HCT116 (cell line): ENCODE data around the gene TTC39C. TPM values are rescaled to one million over a fixed set of nuclear protein-coding genes. Genes with fewer than 3 reads are reported as not detected.

Source experiments
- ATAC-seq: fragments of 200-7000 bp; cut with Tn5 transposase; 2 replicates; pipeline ENCODE4 v1.9.1; 2020; ENCODE audit warnings: mild to moderate bottlenecking, moderate library complexity
- BruUV-seq: library from RNA; stranded (reverse); fragments of 400-500 nt; replicated peaks from 2 replicates; lab custom pipeline; 2021; lab: Mats Ljungman, UMichigan
- CTCF ChIA-PET: fragments of 300-600 bp; sonication (Branson Sonifier 250); formaldehyde crosslinking; loops from one replicate; lab custom pipeline; 2021; ENCODE audit warnings: antibody characterized with exemption; lab: Charles Lee
- POLR2A ChIA-PET: fragments of 300-600, 350-600 bp; sonication (Branson Sonifier 250); formaldehyde crosslinking; loops from one replicate; lab custom pipeline; 2021; ENCODE audit warnings: antibody characterized with exemption; lab: Charles Lee
- RAD21 ChIA-PET, 2 experiments: fragments of 300-600 bp; sonication (Branson Sonifier 250); formaldehyde crosslinking; loops; one replicate each; lab custom pipeline; 2023; ENCODE audit warnings: low total read pairs in 2 of 2; ENCODE audit not compliant: uncharacterized antibody in 2 of 2, unreplicated experiment in 2 of 2, low non-redundant PET in 1 of 2; lab: Charles Lee
- DNase-seq: peaks from one replicate; pipeline ENCODE4 v3.0.0-alpha.2; 2010; ENCODE audit warnings: low read depth, low spot score
- H2AFZ ChIP-seq: fragments of 200-600 bp; shearing (Covaris generic), sonication (generic); 2 replicates; pipeline ENCODE4 v1.6.1; 2017; ENCODE audit warnings: low read depth, mixed run types, mixed read lengths, antibody characterized with exemption, low read length; ENCODE audit not compliant: poor library complexity, severe bottlenecking
- H3K27ac ChIP-seq: 2 replicates; pipeline ENCODE4 v1.5.1; 2012; ENCODE audit warnings: low read depth, low read length
- H3K27me3 ChIP-seq: fragments of 200-600 bp; sonication (generic); 2 replicates; pipeline ENCODE4 v1.6.1; 2016; ENCODE audit warnings: mixed run types, low read length, mixed read lengths; ENCODE audit not compliant: insufficient read depth
- H3K36me3 ChIP-seq, 2 experiments: fragments of 200-500 bp in 1 of 2; fragments of 200-600 bp in 1 of 2; sonication (Bioruptor generic) in 1 of 2; sonication (generic) in 1 of 2; 2 replicates each; pipeline versions ENCODE4 v1.5.1 to v1.6.1; 2014 to 2016; ENCODE audit warnings: low read length in 2 of 2, inconsistent platforms in 1 of 2, mixed read lengths in 1 of 2, mixed run types in 1 of 2; ENCODE audit not compliant: insufficient read depth in 2 of 2, control insufficient read depth in 1 of 2
- H3K4me1 ChIP-seq, 2 experiments: fragments of 200-600 bp in 1 of 2; sonication (generic) in 1 of 2; 2 replicates each; pipeline versions ENCODE4 v1.5.1 to v1.6.1; 2012 to 2017; ENCODE audit warnings: low read length in 2 of 2, inconsistent platforms in 1 of 2, mild to moderate bottlenecking in 1 of 2, mixed read lengths in 1 of 2, mixed run types in 1 of 2, moderate library complexity in 1 of 2; ENCODE audit not compliant: insufficient read depth in 2 of 2, control insufficient read depth in 1 of 2
- H3K4me2 ChIP-seq: fragments of 200-600 bp; sonication (generic); 2 replicates; pipeline ENCODE4 v1.6.1; 2017; ENCODE audit warnings: mixed run types, low read length, mixed read lengths
- H3K4me3 ChIP-seq, 2 experiments: fragments of 200-600 bp in 1 of 2; sonication (generic) in 1 of 2; replicated peaks in 1 of 2; 2 replicates each; pipeline ENCODE4 v1.5.1; 2011 to 2016; ENCODE audit warnings: low read length in 2 of 2, control low read depth in 1 of 2, low read depth in 1 of 2, mild to moderate bottlenecking in 1 of 2, mixed read lengths in 1 of 2, mixed run types in 1 of 2
- H3K79me2 ChIP-seq: fragments of 200-600 bp; sonication (generic); 2 replicates; pipeline ENCODE4 v1.6.1; 2017; ENCODE audit warnings: mild to moderate bottlenecking, mixed run types, low read length, moderate library complexity, mixed read lengths; ENCODE audit not compliant: insufficient read depth
- H3K9ac ChIP-seq: fragments of 200-600 bp; sonication (generic); 2 replicates; pipeline ENCODE4 v1.6.1; 2016; ENCODE audit warnings: low read length, mixed read lengths
- H3K9me2 ChIP-seq: fragments of 200-600 bp; sonication (generic), shearing (Covaris generic); 2 replicates; pipeline ENCODE4 v1.6.1; 2017; ENCODE audit warnings: mixed run types, mild to moderate bottlenecking, moderate library complexity; ENCODE audit not compliant: insufficient read depth
- H3K9me3 ChIP-seq, 2 experiments: fragments of 200-500 bp in 1 of 2; fragments of 200-600 bp in 1 of 2; sonication (Bioruptor generic) in 1 of 2; sonication (generic) in 1 of 2; 2 replicates each; pipeline ENCODE4 v1.6.1; 2014 to 2017; ENCODE audit warnings: low read length in 2 of 2, mixed read lengths in 2 of 2, inconsistent platforms in 1 of 2, low read depth in 1 of 2, mild to moderate bottlenecking in 1 of 2, mixed run types in 1 of 2, moderate library complexity in 1 of 2; ENCODE audit not compliant: control insufficient read depth in 1 of 2, insufficient read depth in 1 of 2
- H4K20me1 ChIP-seq: fragments of 200-600 bp; sonication (generic), shearing (Covaris generic); 2 replicates; pipeline ENCODE4 v1.6.1; 2017; ENCODE audit warnings: mixed run types, mild to moderate bottlenecking, moderate library complexity; ENCODE audit not compliant: insufficient read depth
- CBX3 ChIP-seq: IDR thresholded peaks from 2 replicates; pipeline ENCODE4 v1.6.1; 2012; ENCODE audit warnings: low read depth
- EGR1 ChIP-seq: IDR thresholded peaks from 2 replicates; pipeline ENCODE4 v1.6.1; 2012; ENCODE audit warnings: low read depth
- EZH2phosphoT487 ChIP-seq: fragments of 200-600 bp; IDR thresholded peaks from 2 replicates; pipeline ENCODE4 v1.6.1; 2018; ENCODE audit warnings: antibody characterized with exemption, borderline replicate concordance
- POLR2A ChIP-seq: IDR thresholded peaks from 2 replicates; pipeline ENCODE4 v1.7.0; 2011; ENCODE audit warnings: borderline replicate concordance; ENCODE audit not compliant: insufficient read depth, insufficient read length; ENCODE audit errors: extremely low read depth
- POLR2AphosphoS5 ChIP-seq: IDR thresholded peaks from 2 replicates; pipeline ENCODE4 v1.6.1; 2011; ENCODE audit warnings: mild to moderate bottlenecking, low read depth, low read length, moderate library complexity
- SRF ChIP-seq: IDR thresholded peaks from 2 replicates; pipeline ENCODE4 v1.6.1; 2012; ENCODE audit warnings: low read depth
- intact Hi-C: fragments of 100-400 bp; cut with micrococcal nuclease; formaldehyde crosslinking; loops from 2 replicates; pipeline ENCODE4 v1.10.0; 2022
- total RNA-seq: library from RNA; stranded (reverse); gene quantifications from one replicate; pipeline ENCODE4 v1.2.1, GENCODE V29; 2021; ENCODE audit not compliant: unreplicated experiment
- TF ChIP-seq, protein P1 (sequence below): IDR thresholded peaks from 2 replicates; pipeline ENCODE4 v1.6.1; 2012
- TF ChIP-seq, protein P2 (sequence below): IDR thresholded peaks from 2 replicates; pipeline ENCODE4 v1.6.1; 2012; ENCODE audit warnings: low read depth

TTC39C gene
- total RNA-seq, 1 experiment from 2014 or later: 24.8 TPM

DNA sequence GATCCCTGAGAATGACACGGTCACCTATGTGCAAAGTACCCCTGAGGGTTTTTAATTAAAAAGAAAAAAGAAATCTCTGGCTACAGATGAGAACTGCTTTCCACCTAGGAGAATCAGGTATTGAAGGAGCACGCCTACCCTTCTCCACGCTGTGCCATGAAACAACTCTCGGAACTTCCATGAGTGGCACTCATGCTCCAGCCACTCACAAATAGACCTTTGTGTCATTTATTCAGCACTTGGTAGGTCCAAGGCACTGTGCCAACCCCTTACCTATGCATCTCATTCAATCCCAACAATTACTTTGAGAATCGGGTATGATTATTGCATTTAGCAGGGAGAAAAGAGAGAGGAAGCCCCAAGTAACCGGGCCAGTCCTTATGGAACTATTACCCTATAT lies 44.9 kb upstream of the TTC39C start:
- no peak overlapping the region for H3K27ac ChIP-seq
- no peaks in the 10 kb centered on the region for H4K20me1 ChIP-seq
- TF ChIP-seq SRF: no peak
- TF ChIP-seq POLR2A: no peak
- TF ChIP-seq EZH2phosphoT487: no peak
- no peak for TF ChIP-seq EGR1
- TF ChIP-seq, protein P1, sequence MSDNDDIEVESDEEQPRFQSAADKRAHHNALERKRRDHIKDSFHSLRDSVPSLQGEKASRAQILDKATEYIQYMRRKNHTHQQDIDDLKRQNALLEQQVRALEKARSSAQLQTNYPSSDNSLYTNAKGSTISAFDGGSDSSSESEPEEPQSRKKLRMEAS: no peak
- TF ChIP-seq, protein P2, sequence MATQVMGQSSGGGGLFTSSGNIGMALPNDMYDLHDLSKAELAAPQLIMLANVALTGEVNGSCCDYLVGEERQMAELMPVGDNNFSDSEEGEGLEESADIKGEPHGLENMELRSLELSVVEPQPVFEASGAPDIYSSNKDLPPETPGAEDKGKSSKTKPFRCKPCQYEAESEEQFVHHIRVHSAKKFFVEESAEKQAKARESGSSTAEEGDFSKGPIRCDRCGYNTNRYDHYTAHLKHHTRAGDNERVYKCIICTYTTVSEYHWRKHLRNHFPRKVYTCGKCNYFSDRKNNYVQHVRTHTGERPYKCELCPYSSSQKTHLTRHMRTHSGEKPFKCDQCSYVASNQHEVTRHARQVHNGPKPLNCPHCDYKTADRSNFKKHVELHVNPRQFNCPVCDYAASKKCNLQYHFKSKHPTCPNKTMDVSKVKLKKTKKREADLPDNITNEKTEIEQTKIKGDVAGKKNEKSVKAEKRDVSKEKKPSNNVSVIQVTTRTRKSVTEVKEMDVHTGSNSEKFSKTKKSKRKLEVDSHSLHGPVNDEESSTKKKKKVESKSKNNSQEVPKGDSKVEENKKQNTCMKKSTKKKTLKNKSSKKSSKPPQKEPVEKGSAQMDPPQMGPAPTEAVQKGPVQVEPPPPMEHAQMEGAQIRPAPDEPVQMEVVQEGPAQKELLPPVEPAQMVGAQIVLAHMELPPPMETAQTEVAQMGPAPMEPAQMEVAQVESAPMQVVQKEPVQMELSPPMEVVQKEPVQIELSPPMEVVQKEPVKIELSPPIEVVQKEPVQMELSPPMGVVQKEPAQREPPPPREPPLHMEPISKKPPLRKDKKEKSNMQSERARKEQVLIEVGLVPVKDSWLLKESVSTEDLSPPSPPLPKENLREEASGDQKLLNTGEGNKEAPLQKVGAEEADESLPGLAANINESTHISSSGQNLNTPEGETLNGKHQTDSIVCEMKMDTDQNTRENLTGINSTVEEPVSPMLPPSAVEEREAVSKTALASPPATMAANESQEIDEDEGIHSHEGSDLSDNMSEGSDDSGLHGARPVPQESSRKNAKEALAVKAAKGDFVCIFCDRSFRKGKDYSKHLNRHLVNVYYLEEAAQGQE: no peak
- no peak for TF ChIP-seq POLR2AphosphoS5
- TF ChIP-seq CBX3: no peak
- no peak for DNase-seq
- no TSS peak for BruUV-seq
- H3K27me3 ChIP-seq: no peaks in the 10 kb centered on the region
- POLR2A ChIA-PET: no interaction called here
- H3K4me1 ChIP-seq: peaks cover 0 to under 1% of the 10 kb centered on the region in 2 experiments; a peak in 1 of 4 replicates
- H3K79me2 ChIP-seq: no peaks in the 10 kb centered on the region
- no peak overlapping the region for H3K4me2 ChIP-seq
- no peaks in the 10 kb centered on the region for H3K36me3 ChIP-seq
- ATAC-seq: no peak
- RAD21 ChIA-PET: no interaction called here
- intact Hi-C loops: no loop called here
- H2AFZ ChIP-seq: no peak overlapping the region
- H3K9me2 ChIP-seq: no peaks in the 10 kb centered on the region
- H3K9me3 ChIP-seq: no peaks in the 10 kb centered on the region
- no peak overlapping the region for H3K4me3 ChIP-seq
- CTCF ChIA-PET: no interaction called here
- H3K9ac ChIP-seq: no peak overlapping the region
